RWPE2 (cell line): ENCODE results near the gene SORCS3.

Experiments used
- ATAC-seq: fragments of 200-7000 bp; cut with Tn5 transposase; 3 replicates; pipeline ENCODE4 v1.9.1; 2021; ENCODE audit warnings: low read depth
- DNase-seq: peaks from one replicate; pipeline ENCODE4 v3.0.0-alpha.2; 2020; ENCODE audit warnings: low spot score
- H3K27ac ChIP-seq: fragments of 450-650 bp; 2 replicates; pipeline ENCODE4 v1.5.1; 2017; ENCODE audit warnings: mild to moderate bottlenecking; ENCODE audit not compliant: poor library complexity, severe bottlenecking
- H3K27me3 ChIP-seq: fragments of 250-450 bp; sonication (Bioruptor Pico); 2 replicates; pipeline ENCODE4 v1.5.1; 2021; ENCODE audit warnings: mild to moderate bottlenecking, moderate library complexity; ENCODE audit not compliant: insufficient read depth, poor library complexity, severe bottlenecking
- H3K36me3 ChIP-seq: fragments of 250-450 bp; sonication (Bioruptor Pico); 2 replicates; pipeline ENCODE4 v1.5.1; 2020; ENCODE audit warnings: low read depth, mild to moderate bottlenecking, moderate library complexity
- H3K4me1 ChIP-seq: fragments of 250-450 bp; sonication (Bioruptor Pico); 2 replicates; pipeline ENCODE4 v1.5.1; 2021; ENCODE audit warnings: mild to moderate bottlenecking, moderate library complexity; ENCODE audit not compliant: insufficient read depth, poor library complexity, severe bottlenecking
- H3K4me3 ChIP-seq: fragments of 250-450 bp; sonication (Bioruptor Pico); 2 replicates; pipeline ENCODE4 v1.5.1; 2021; ENCODE audit warnings: mild to moderate bottlenecking, moderate library complexity; ENCODE audit not compliant: severe bottlenecking
- H3K9me3 ChIP-seq: fragments of 250-450 bp; sonication (Bioruptor Pico); 2 replicates; pipeline ENCODE4 v1.5.1; 2021; ENCODE audit warnings: mild to moderate bottlenecking, moderate library complexity; ENCODE audit not compliant: severe bottlenecking
- CTCF ChIP-seq: fragments of 450-650 bp; IDR thresholded peaks from one replicate; pipeline ENCODE4 v1.5.1; 2017; ENCODE audit warnings: mild to moderate bottlenecking, moderate library complexity; ENCODE audit not compliant: poor library complexity, severe bottlenecking

The SORCS3 gene

GRCh38 chr10:104612571-104613205 is 28.4 kb upstream of the SORCS3 start:
- Histone ChIP-seq H3K36me3 (no peaks in the 10 kb centered on the region), H3K9me3 (no peaks in the 10 kb centered on the region), H3K27ac (no peak overlapping the region), H3K4me1 (no peaks in the 10 kb centered on the region), H3K4me3 (no peak overlapping the region), H3K27me3 (no peaks in the 10 kb centered on the region)
- DNase-seq = no peak
- TF ChIP-seq CTCF = peak; percentile 7
- no peak for ATAC-seq

DNA sequence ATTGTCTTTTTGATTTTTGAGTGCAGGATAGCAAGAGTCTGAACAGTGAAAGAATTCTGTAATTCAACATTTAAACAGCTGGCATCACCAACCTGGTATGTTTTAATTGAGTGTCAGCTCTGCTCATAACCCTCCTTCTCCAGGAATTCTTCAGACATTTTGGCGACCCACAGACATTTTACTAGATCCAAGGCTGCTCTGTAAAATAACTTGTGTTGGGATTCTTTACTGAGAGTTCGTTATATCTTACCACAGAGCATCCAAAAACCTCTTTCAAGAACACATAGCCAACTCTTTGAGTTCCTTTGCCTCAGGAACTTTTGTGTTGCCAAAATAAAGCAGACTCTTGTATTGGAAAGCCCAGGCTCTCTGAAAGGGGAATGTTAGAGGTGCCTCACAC is 27.7 kb upstream of the SORCS3 start:
- no peaks in the 10 kb centered on the region for H3K4me1 ChIP-seq
- H3K9me3 ChIP-seq = no peaks in the 10 kb centered on the region
- TF ChIP-seq CTCF = no peak
- no peak overlapping the region for H3K4me3 ChIP-seq
- H3K27me3 ChIP-seq = no peaks in the 10 kb centered on the region
- no peak overlapping the region for H3K27ac ChIP-seq
- ATAC-seq = no peak
- H3K36me3 ChIP-seq = no peaks in the 10 kb centered on the region
- no peak for DNase-seq

DNA sequence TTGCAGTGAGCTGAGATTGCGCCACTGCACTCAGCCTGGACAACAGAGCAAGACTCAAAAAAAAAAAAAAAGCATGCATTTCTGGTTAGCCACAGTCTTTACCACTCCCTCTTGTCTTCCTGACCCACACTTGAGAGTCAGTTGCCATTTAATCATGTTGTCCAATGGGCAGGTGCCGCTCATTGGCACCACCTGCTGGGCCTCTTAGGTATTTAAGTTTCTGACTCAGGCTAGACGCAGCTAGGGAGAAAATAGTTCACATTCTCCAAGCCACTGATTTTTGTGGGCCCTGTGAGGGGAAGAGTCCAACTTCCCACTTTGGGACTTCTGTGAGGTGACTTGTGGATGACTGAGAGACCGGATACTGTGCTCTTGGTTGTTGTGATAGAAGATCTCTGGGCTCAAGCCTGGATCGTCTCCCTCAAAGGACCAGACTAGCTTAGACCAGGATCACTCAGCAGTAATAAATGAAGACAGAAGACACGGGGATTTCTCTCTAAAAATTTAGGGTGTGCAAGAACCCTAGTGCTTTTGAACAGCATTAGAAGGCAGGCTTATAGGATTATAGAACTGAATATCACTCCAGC is 26.8 kb upstream of the SORCS3 start:
- Histone ChIP-seq H3K4me1 (no peaks in the 10 kb centered on the region), H3K36me3 (no peaks in the 10 kb centered on the region), H3K27ac (no peak overlapping the region), H3K4me3 (no peak overlapping the region), H3K9me3 (no peaks in the 10 kb centered on the region), H3K27me3 (no peaks in the 10 kb centered on the region)
- peak; percentile 70 for TF ChIP-seq CTCF
- no peak for DNase-seq
- peak; percentile 48; the same call in 1 of the 3 replicates for ATAC-seq

DNA sequence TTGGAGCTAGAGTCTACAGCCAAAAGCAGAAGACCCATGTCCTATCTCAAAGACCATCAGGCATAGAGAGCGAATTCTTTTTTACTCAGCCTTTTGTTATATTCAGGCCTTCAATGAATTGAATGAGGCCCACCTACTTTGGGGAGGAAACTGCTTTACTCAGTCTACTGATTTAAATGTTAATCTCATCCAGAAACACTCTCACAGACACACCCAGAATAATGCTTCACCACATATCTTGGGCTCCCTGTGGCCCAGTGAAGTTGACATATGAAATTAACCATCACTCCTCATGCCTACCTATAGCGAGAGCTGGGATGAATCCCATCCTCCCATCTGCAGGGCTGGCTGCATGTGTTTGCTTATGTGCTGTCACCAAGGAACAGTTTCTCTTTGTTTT is 26.0 kb upstream of the SORCS3 start:
- Histone ChIP-seq H3K27ac (no peak overlapping the region), H3K27me3 (no peaks in the 10 kb centered on the region), H3K9me3 (no peaks in the 10 kb centered on the region), H3K4me3 (no peak overlapping the region), H3K4me1 (no peaks in the 10 kb centered on the region), H3K36me3 (no peaks in the 10 kb centered on the region)
- DNase-seq (no peak), ATAC-seq (no peak)
- no peak for TF ChIP-seq CTCF

DNA sequence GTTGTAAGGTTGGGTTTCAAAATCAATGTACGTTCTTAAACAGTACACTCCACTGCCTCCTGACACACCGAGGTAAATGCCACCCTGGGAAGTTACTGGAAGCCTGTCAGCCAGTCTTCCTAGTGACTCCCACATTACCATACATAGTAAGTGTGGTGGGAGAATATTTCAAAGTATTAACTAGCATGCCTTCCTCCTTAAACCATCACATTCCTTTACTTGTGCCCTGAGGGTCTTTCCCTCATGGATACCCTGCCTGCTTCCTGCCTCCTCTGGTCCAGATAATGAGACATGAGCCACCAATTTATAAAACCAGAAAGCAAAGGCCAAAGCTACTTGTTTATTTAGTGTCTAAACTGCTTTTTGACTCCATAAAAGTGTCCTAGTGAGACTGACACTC is 23.3 kb upstream of the SORCS3 start:
- Histone ChIP-seq H3K4me1 (no peaks in the 10 kb centered on the region), H3K27ac (no peak overlapping the region), H3K36me3 (no peaks in the 10 kb centered on the region), H3K27me3 (no peaks in the 10 kb centered on the region), H3K4me3 (no peak overlapping the region), H3K9me3 (no peaks in the 10 kb centered on the region)
- DNase-seq = no peak
- no peak for ATAC-seq
- no peak for TF ChIP-seq CTCF
